GM12873 (cell line): ENCODE results near the gene UBE2M.

Experiments used
- TF ChIP-seq, protein P1 (sequence below): IDR thresholded peaks from 2 replicates; pipeline ENCODE4 v1.5.1; 2012; ENCODE audit warnings: low read depth, mild to moderate bottlenecking, moderate library complexity, low read length, control low read depth; ENCODE audit not compliant: insufficient read depth; ENCODE audit errors: missing control alignments

UBE2M gene

DNA sequence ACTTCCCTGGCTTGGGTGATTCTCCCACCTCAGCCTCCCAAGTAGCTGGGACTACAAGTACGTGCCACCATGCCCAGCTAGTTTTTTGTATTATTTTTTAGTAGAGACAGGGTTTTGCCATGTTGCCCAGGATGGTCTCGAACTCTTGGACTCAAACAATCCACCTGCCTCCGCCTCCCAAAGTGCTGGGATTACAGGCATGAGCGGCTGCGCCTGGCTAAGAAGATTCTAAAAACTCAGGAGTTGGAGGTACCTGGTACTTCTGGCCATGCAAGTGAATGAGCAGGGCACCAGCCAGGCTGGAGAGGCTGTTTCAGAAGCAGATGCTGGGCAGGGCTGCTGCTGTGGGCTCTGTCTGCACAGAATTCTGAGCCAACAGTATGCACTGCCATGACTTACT, 8.6 kb upstream of the UBE2M start:
- TF ChIP-seq, protein P1, sequence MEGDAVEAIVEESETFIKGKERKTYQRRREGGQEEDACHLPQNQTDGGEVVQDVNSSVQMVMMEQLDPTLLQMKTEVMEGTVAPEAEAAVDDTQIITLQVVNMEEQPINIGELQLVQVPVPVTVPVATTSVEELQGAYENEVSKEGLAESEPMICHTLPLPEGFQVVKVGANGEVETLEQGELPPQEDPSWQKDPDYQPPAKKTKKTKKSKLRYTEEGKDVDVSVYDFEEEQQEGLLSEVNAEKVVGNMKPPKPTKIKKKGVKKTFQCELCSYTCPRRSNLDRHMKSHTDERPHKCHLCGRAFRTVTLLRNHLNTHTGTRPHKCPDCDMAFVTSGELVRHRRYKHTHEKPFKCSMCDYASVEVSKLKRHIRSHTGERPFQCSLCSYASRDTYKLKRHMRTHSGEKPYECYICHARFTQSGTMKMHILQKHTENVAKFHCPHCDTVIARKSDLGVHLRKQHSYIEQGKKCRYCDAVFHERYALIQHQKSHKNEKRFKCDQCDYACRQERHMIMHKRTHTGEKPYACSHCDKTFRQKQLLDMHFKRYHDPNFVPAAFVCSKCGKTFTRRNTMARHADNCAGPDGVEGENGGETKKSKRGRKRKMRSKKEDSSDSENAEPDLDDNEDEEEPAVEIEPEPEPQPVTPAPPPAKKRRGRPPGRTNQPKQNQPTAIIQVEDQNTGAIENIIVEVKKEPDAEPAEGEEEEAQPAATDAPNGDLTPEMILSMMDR = no peak

DNA sequence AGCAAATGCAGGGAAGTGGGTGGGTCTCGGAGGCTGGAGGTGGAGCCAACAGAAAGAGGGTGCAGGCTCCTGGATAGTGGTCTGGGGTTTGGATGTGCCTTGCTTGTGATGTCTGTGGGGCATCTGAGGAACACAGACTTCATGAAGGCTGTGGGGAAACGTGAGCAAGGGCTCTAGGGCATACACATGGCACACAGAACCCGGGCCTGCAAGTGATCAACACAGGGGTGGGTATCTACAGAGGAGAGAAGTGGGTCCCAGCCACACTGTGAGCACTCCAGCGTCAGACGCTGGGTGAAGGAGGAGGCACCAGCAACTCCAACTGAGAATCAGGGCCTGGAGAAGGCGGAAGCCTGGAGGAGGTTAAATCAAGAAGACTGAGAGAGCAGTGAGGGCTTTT, 5.4 kb upstream of the UBE2M start:
- TF ChIP-seq, protein P1 = no peak

DNA sequence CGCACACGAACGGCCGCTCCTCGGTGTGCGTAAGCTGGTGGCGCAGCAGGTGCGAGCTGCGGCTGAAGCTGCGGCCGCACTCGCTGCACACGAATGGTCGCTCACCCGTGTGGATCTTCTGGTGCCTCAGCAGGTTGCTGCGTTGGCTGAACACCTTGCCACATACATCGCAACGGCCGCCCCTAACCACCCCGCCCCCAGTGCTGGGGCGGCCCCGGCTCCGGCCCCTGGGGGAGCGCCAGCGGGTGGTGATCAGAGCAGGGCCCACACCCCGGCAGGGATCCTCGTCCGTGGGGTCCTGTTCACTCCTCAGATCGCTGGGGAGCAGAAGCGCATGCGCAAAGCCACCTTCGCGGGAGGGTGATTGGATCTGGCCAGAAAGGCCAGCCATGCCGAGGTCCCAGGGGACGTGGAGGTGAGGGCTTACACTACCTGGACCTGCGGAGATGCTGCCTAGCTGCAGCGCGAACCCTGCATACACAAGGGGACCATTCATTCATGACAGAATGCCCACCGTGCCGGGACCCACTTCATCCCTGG, 4.7 kb upstream of the UBE2M start:
- TF ChIP-seq, protein P1 = no peak

DNA sequence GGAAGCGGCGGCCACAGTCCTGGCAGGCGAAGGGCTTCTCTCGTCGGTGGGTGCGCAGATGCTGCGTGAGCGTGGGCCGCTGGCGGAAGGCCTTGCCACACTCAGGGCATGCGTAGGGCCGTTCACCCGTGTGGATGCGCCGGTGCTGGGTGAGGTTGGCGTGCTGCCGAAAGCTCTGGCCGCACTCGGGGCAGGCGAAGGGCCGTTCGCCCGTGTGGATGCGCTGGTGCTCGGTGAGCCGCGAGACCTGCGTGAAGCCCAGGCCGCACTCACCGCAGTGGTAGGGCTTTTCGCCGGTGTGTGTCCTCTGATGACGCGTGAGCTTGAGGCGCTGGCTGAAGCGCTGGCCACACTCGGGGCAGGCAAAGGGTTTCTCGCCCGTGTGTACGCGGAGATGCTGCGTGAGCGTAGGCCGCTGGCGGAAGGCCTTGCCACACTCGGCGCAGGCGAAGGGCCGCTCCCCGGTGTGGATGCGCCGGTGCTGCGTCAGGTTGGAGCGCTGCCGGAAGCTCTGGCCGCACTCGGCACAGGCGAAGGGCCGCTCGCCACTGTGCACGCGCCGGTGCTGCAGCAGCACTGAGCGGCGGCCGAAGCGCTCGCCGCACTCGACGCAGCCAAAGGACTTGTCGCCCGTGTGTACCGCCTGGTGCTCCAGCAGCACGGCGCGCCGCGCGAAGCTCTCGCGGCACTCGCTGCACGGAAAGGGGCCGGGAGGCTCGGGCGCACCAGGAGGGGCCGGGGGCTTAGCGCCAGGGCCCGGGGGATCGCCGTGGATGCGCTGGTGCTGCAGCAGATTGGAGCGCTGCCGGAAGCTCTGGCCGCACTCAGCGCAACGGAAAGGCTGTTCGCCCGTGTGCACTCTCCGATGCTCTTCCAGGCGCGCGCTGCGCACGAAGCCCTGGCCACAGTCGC, 4.0 kb upstream of the UBE2M start:
- TF ChIP-seq, protein P1 = no peak

DNA sequence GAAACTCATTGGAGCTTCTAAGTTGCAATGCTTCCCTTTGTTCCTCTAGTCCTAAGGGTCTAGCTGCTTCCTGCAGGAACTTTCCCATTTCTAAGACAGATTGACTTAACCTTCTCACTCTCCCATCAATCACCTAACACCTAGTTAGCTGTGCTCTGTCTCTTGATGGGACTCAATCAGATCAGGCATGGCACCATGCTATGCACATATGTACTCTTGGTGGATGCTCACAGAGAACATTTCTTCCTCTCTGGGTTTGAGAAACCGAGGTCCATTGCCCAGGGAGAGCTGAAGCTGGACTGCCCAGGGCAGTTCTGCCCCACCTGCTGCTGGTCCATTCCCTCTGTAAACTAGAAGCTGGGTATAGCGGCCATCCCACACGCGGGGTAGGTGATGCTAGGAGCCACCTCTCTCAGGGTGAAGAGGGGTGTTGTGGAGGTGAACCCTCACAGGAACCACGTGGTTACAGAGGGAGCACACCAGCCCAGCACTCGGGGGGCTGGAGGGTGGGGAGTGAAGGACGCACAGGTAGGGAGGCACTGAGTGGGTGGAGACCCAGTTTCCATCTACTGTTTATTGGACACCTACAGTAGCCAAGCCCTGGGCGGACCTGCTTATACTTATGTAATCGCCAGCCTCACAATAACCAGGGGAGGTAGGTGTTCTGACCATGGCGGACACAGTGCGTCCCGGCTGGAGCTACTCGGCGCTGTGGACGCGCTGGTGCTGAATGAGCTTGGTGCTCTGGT, 3.1 kb upstream of the UBE2M start:
- TF ChIP-seq, protein P1 = no peak

DNA sequence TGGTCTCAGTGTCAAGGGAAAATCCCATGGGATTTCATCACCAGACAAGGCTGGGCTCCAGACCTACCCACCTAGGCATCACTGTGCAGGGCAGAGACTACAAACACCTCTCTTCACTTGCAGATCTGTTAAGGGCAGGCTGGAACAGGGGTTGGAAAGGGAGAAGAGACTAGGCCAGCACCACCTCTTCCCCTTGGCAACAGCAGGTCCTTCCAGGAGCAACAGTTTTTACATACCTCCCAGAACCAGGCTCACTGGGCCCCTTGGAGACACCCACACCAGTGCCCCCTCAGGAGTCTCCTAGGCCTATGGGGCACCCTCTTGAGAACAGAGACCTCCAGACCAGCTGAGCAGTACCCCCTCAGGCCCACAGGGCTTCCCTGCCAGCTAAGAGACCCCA, 2.5 kb upstream of the UBE2M start:
- TF ChIP-seq, protein P1 = no peak

DNA sequence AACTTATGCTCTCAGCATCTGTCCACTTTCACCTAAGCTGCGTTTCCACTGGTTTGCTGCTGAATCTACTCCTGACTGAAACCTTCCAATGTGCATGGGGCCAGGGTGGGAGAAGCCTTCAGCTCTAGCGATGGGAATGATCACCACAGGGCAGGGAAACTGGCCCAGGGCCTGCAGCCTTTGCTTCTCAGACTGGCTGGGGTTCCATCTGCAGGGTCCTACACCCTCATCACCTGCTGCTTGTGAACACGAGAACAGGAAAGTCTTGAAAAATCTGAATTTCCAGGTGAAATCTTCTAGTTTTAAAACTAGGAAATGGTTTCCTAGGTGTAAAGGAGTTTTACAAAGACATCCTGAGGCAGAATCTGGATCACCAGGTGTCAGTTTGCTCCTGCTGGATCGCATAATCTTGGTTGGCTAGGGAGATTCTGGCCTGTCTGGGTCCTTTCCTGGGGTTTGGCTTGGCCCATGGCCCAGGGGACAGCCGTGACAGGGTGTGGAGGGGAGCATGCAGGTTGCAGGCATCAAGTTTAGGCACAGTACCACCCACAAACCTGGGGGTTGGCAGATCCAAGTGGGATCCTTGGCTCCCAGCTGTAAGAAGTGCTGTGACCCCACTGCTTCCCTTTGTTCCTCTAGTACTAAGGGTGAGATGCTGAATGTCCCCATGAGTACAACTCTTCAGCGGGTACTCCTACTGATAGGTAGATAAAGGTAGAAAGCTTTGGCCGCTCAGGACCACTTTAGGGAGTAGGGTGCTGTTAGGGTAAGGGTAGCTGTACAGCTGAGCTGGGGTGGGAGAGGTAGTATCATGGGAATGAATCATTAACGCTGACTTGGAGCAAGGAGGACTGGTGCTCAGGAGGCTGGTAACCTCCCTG, 1.8 kb upstream of the UBE2M start:
- TF ChIP-seq, protein P1 = no peak
